Small intestine (tissue), 7 donors: Measurements from ENCODE around the gene METAP2. TPM values are rescaled to one million over a fixed set of nuclear protein-coding genes. Genes with fewer than 3 reads are reported as not detected.

ENCODE experiments used
- DNase-seq, 2 donors: peaks; one replicate each; pipeline versions ENCODE4 v3.0.0 to v3.0.0-alpha.2; 2013
- FAIRE-seq: peaks from 2 replicates; lab custom pipeline; 2012; peaks lifted over from hg19 to GRCh38; lab: Jason Lieb, UNC
- H3K27ac ChIP-seq, 3 donors: one replicate each; pipeline ENCODE4 v1.5.1; 2013; ENCODE audit warnings: low read length in 2 of 3, mild to moderate bottlenecking in 2 of 3, control low read depth in 1 of 3, inconsistent platforms in 1 of 3, low read depth in 1 of 3, moderate library complexity in 1 of 3
- H3K27me3 ChIP-seq, 3 donors: one replicate each; pipeline ENCODE4 v1.6.1; 2013; ENCODE audit warnings: low read length in 3 of 3, inconsistent platforms in 1 of 3; ENCODE audit not compliant: control insufficient read depth in 3 of 3, insufficient read depth in 3 of 3
- H3K36me3 ChIP-seq, 3 donors: one replicate each; pipeline ENCODE4 v1.6.1; 2013; ENCODE audit warnings: low read length in 3 of 3, inconsistent platforms in 1 of 3, low read depth in 1 of 3, mild to moderate bottlenecking in 1 of 3, moderate library complexity in 1 of 3; ENCODE audit not compliant: control insufficient read depth in 3 of 3, insufficient read depth in 2 of 3
- H3K4me1 ChIP-seq, 3 donors: one replicate each; pipeline ENCODE4 v1.6.1; 2013; ENCODE audit warnings: low read length in 2 of 3, inconsistent platforms in 1 of 3, low read depth in 1 of 3, mild to moderate bottlenecking in 1 of 3, moderate library complexity in 1 of 3; ENCODE audit not compliant: control insufficient read depth in 3 of 3, insufficient read depth in 2 of 3
- H3K4me3 ChIP-seq, 3 donors: one replicate each; pipeline ENCODE4 v1.5.1; 2013; ENCODE audit warnings: low read length in 3 of 3, control low read depth in 1 of 3, inconsistent platforms in 1 of 3, low read depth in 1 of 3, mild to moderate bottlenecking in 1 of 3, moderate library complexity in 1 of 3
- H3K9me3 ChIP-seq, 2 donors: one replicate each; pipeline ENCODE4 v1.6.1; 2013; ENCODE audit warnings: low read depth in 1 of 2, low read length in 1 of 2; ENCODE audit not compliant: control insufficient read depth in 2 of 2, insufficient read depth in 1 of 2
- WGBS, 3 donors: extraction: QIAGEN DNeasy Blood & Tissue Kit; methylation state at CpG; one replicate each; pipeline ENCODE4 v1.1.7; 2013; 5-methylcytosine and 5-hydroxymethylcytosine counted together
- polyA plus RNA-seq, 4 donors: library from polyadenylated mRNA; stranded (reverse) in 3 of 4; unstranded in 1 of 4; fragments of 200-250 nt in 3 of 4; fragments of 120-200 nt in 1 of 4; gene quantifications; one replicate each; pipeline versions ENCODE4 v1.2.1 to v1.2.3, GENCODE V29; 2013
- donor health status: healthy with polysubstance abuse.
- donor health status: control.
- donor health status: control.
- donor health status: Bipolar disorder and iron deficiency.
- donor health status: healthy.

Gene METAP2
- polyA plus RNA-seq, 4 donors, result 45.0 to 88.0 (median 55.7) TPM

GRCh38 chr12:95505039-95505438, 31.1 kb downstream of the METAP2 start:
- DNase-seq (no peak), FAIRE-seq (no peak)
- H3K27ac ChIP-seq, result no peak overlapping the region
- H3K4me3 ChIP-seq, result no peak overlapping the region
- H3K27me3 ChIP-seq, result no peaks in the 10 kb centered on the region
- H3K9me3 ChIP-seq, result no peaks in the 10 kb centered on the region
- H3K36me3 ChIP-seq, result peaks cover 14 to 50% (median 20%) of the 10 kb centered on the region in 3 donors
- H3K4me1 ChIP-seq, result no peaks in the 10 kb centered on the region
- WGBS, 3 donors, result 89 to 94% (median 94%) methylated on average over 5 of the region's 5 CpGs

GRCh38 chr12:95506707-95507523, 33.0 kb downstream of the METAP2 start:
- H3K4me1 ChIP-seq, result no peaks in the 10 kb centered on the region
- peaks cover 16 to 49% (median 22%) of the 10 kb centered on the region in 3 donors for H3K36me3 ChIP-seq
- H3K27me3 ChIP-seq, result no peaks in the 10 kb centered on the region
- DNase-seq (no peak), FAIRE-seq (no peak)
- 86 to 93% (median 87%) methylated on average over 10 of the region's 10 CpGs for WGBS, 3 donors
- H3K27ac ChIP-seq, result no peak overlapping the region
- no peak overlapping the region for H3K4me3 ChIP-seq
- no peaks in the 10 kb centered on the region for H3K9me3 ChIP-seq

GRCh38 chr12:95509300-95509699, 35.3 kb downstream of the METAP2 start:
- FAIRE-seq, result no peak
- no peak overlapping the region for H3K4me3 ChIP-seq
- H3K4me1 ChIP-seq, result no peaks in the 10 kb centered on the region
- H3K27ac ChIP-seq, result no peak overlapping the region
- no peaks in the 10 kb centered on the region for H3K9me3 ChIP-seq
- 75 to 88% (median 82%) methylated on average over 3 of the region's 3 CpGs for WGBS, 3 donors
- no peak for DNase-seq
- no peaks in the 10 kb centered on the region for H3K27me3 ChIP-seq
- H3K36me3 ChIP-seq, result peaks cover 17 to 51% (median 27%) of the 10 kb centered on the region in 3 donors

DNA sequence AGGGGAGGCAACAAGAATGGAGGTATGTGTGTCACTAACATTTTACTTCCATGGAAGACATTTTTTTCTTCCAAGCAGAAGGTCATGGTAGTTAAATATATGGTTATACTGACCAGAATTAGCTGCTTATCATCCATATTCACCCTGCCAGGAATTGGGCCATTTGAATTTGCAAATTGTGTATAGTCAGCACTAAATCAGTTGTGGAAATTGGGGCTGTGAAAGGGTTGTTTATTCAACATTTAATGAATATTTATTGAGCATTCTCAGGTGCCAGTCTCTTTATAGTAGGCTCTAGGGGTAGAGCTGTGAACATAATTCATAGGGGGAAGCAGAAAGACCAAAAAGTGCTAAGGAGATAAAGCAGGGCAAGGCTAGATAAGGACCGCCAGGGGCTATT, 38.0 kb downstream of the METAP2 start:
- FAIRE-seq, result no peak
- no peak overlapping the region for H3K4me3 ChIP-seq
- no peak for DNase-seq
- H3K27me3 ChIP-seq, result no peaks in the 10 kb centered on the region
- H3K4me1 ChIP-seq, result no peaks in the 10 kb centered on the region
- no peaks in the 10 kb centered on the region for H3K9me3 ChIP-seq
- no peak overlapping the region for H3K27ac ChIP-seq
- peaks cover 10 to 29% (median 23%) of the 10 kb centered on the region in 3 donors for H3K36me3 ChIP-seq
- 87 to 95% (median 93%) methylated on average over 1 of the region's 1 CpG for WGBS, 3 donors

DNA sequence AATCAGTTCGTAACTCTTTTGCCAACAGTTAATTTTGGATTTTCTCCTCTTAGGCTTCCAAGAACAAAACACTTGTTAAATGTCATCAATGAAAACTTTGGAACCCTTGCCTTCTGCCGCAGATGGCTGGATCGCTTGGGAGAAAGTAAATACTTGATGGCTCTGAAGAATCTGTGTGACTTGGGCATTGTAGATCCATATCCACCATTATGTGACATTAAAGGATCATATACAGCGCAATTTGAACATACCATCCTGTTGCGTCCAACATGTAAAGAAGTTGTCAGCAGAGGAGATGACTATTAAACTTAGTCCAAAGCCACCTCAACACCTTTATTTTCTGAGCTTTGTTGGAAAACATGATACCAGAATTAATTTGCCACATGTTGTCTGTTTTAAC, 39.6 kb downstream of the METAP2 start:
- no peak for FAIRE-seq
- Histone ChIP-seq H3K27ac (no peak overlapping the region), H3K27me3 (no peaks in the 10 kb centered on the region), H3K4me3 (no peak overlapping the region), H3K36me3 (peaks cover 10 to 25% (median 17%) of the 10 kb centered on the region in 3 donors), H3K9me3 (no peaks in the 10 kb centered on the region), H3K4me1 (no peaks in the 10 kb centered on the region)
- no peak for DNase-seq
- WGBS, 3 donors, result 92 to 98% (median 98%) methylated on average over 5 of the region's 5 CpGs

DNA sequence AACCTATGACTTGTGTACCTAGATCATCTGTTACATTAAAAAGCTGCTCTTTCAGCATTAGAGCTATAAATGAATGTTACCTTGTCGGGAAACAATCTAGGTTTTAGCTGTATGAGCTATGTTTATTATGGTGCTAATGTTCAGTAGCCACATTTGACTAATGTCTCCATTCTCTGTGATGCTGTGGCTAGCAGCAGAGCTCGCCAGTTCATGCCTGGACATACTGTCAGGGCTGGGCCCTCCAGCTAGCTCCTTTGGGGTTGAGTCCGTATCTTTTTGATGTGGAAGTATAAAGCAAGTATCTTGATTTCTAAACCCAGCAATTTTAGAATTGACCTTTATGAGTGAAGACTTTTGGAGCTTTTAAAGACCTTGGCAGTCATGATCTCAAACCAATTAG, 41.2 kb downstream of the METAP2 start:
- Histone ChIP-seq H3K27me3 (no peaks in the 10 kb centered on the region), H3K4me3 (no peak overlapping the region), H3K27ac (no peak overlapping the region), H3K36me3 (peaks cover 7 to 21% (median 13%) of the 10 kb centered on the region in 3 donors), H3K9me3 (no peaks in the 10 kb centered on the region), H3K4me1 (peaks cover 0 to under 1% (median 0%) of the 10 kb centered on the region in 3 donors)
- no peak for FAIRE-seq
- no peak for DNase-seq
- 93 to 99% (median 98%) methylated on average over 3 of the region's 3 CpGs for WGBS, 3 donors

DNA sequence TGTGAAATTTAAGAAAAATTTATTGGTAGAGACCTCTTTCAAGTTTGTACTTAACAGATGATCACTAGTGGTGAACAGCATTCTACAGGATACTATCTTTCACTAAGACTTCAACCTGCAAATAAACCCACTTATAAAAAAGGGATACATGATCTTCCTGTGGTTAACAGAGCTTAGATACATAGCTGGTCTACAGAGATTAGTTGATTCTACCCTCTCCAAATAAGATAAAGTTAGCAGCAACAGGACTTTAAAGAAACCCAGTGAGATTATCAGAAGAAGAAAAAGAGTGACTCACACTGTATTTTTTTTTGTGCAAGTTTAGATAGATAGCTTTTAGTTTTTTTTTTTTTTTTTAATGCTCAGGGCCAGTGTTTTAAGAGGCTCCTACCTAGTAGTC, 42.8 kb downstream of the METAP2 start:
- no peak for DNase-seq
- H3K4me1 ChIP-seq, result peaks cover 0 to 5% (median 0%) of the 10 kb centered on the region in 3 donors
- FAIRE-seq, result no peak

GRCh38 chr12:95517246-95517645, 43.3 kb downstream of the METAP2 start:
- H3K4me3 ChIP-seq, result no peak overlapping the region
- no peaks in the 10 kb centered on the region for H3K27me3 ChIP-seq
- FAIRE-seq (no peak), DNase-seq (peak; percentile 12 to 74)
- H3K4me1 ChIP-seq, result peaks cover 0 to 5% (median 0%) of the 10 kb centered on the region in 3 donors
- H3K36me3 ChIP-seq, result peaks cover 5 to 11% (median 8%) of the 10 kb centered on the region in 3 donors
- H3K9me3 ChIP-seq, result no peaks in the 10 kb centered on the region
- H3K27ac ChIP-seq, result no peak overlapping the region

More for the DNA sequence above, 42.8 kb downstream of the METAP2 start:
- no peaks in the 10 kb centered on the region for H3K27me3 ChIP-seq
- H3K36me3 ChIP-seq, result peaks cover 5 to 13% (median 13%) of the 10 kb centered on the region in 3 donors
- H3K4me3 ChIP-seq, result no peak overlapping the region
- no peak overlapping the region for H3K27ac ChIP-seq
- no peaks in the 10 kb centered on the region for H3K9me3 ChIP-seq
